H1 (cell line): ENCODE results near the gene RRP1B. TPM values are rescaled to one million over a fixed set of nuclear protein-coding genes. Genes with fewer than 3 reads are reported as not detected.

Experiments
- SUZ12 ChIP-seq: fragments of 200-600 bp; sonication (generic); IDR thresholded peaks from 2 replicates; pipeline ENCODE4 v1.6.1; 2012; ENCODE audit warnings: mild to moderate bottlenecking, inconsistent platforms, low read length, moderate library complexity, mixed read lengths
- polyA plus RNA-seq, 7 experiments: library from polyadenylated mRNA; depleted of rRNA in 3 of 7; stranded (reverse) in 5 of 7; unstranded in 2 of 7; fragments of >200 nt in 5 of 7; fragments of 200-250 nt in 2 of 7; gene quantifications; 1 replicate in 5 of 7; 2 replicates in 1 of 7; 4 replicates in 1 of 7; pipeline versions ENCODE4 v1.2.1 to v1.2.3, GENCODE V29; 2011 to 2013; ENCODE audit warnings: missing spikeins in 2 of 7, mixed read lengths in 2 of 7
- total RNA-seq: library from RNA; stranded (reverse); fragmentation: NEBNext Ultra II Directional; extraction: Animal tissue kit (Norgen Biotek cat#: 25700); gene quantifications from 2 replicates; pipeline ENCODE4 v1.2.1, GENCODE V29; 2021

Gene RRP1B
- total and polyA plus RNA-seq, 2 of the 8 experiments (the other 6 are each of a cell fraction or from before 2014, with no cell fraction given), result 25.8 to 97.3 TPM

GRCh38 chr21:43716376-43717165, 57.2 kb downstream of the RRP1B start (continued):
- TF ChIP-seq SUZ12, result no peak
